ENCODE results near the gene NSDHL.
"Not testable (repeated sequence)": the region's sequence is repeated elsewhere in the genome, so short reads cannot be mapped to it uniquely, and the experiment has no call there.

Gene NSDHL

GRCh38 chrX:152830312-152831305 lies at the start of gene NSDHL, which contains the start of gene CETN2:
Gene NSDHL (plus strand): TSS chrX:152831063. CDS start chrX:152846325, 15,262 bp downstream.
Gene CETN2 (minus strand): TSS chrX:152830757. CDS start chrX:152830710, 47 bp downstream.
- H3K9ac ChIP-seq (ENCODE audit: low read length) = peak within 1 kb of the TSS; percentile 82
- peaks cover 12% of the 10 kb centered on the region for H3K9me3 ChIP-seq (ENCODE audit: control insufficient read depth, low read depth, low read length)
- no peaks in the 10 kb centered on the region for H3K27me3 ChIP-seq (ENCODE audit: control insufficient read depth, insufficient read depth, low read length)
- no peaks in the 10 kb centered on the region for H3K4me1 ChIP-seq (ENCODE audit: control insufficient read depth, low read depth, low read length)
- H3K4me3 ChIP-seq (ENCODE audit: low read length) = peak within 1 kb of the TSS; percentile 84
- peaks cover 4% of the 10 kb centered on the region for H3K36me3 ChIP-seq (ENCODE audit: control insufficient read depth, low read depth, low read length)
- H3K27ac ChIP-seq (ENCODE audit: low read length) = peak within 1 kb of the TSS; percentile 49

- not testable (repeated sequence) for H3K4me3 ChIP-seq (ENCODE audit: low read length); H3K27ac ChIP-seq (ENCODE audit: low read length); H3K36me3 ChIP-seq (ENCODE audit: control insufficient read depth, low read depth, low read length); H3K27me3 ChIP-seq (ENCODE audit: control insufficient read depth, insufficient read depth, low read length); H3K9ac ChIP-seq (ENCODE audit: low read length); H3K4me1 ChIP-seq (ENCODE audit: control insufficient read depth, low read depth, low read length); H3K9me3 ChIP-seq (ENCODE audit: control insufficient read depth, low read depth, low read length)
Observed at GRCh38 chrX:152787062-152787461, 43.8 kb upstream of the NSDHL start.

- H3K36me3 ChIP-seq (ENCODE audit: control insufficient read depth, low read depth, low read length) = no peaks in the 10 kb centered on the region
- H3K4me3 ChIP-seq (ENCODE audit: low read length) = no peak overlapping the region
- H3K4me1 ChIP-seq (ENCODE audit: control insufficient read depth, low read depth, low read length) = no peaks in the 10 kb centered on the region
- no peak overlapping the region for H3K27ac ChIP-seq (ENCODE audit: low read length)
- H3K9me3 ChIP-seq (ENCODE audit: control insufficient read depth, low read depth, low read length) = peaks cover 10% of the 10 kb centered on the region
- H3K27me3 ChIP-seq (ENCODE audit: control insufficient read depth, insufficient read depth, low read length) = no peaks in the 10 kb centered on the region
- H3K9ac ChIP-seq (ENCODE audit: low read length) = no peak overlapping the region
Observed at GRCh38 chrX:152798945-152799344, 31.9 kb upstream of the NSDHL start.

GRCh38 chrX:152806035-152806434 lies 24.8 kb upstream of the NSDHL start:
- H3K9ac ChIP-seq (ENCODE audit: low read length) = no peak overlapping the region
- H3K27ac ChIP-seq (ENCODE audit: low read length) = no peak overlapping the region
- H3K4me3 ChIP-seq (ENCODE audit: low read length) = no peak overlapping the region
- H3K36me3 ChIP-seq (ENCODE audit: control insufficient read depth, low read depth, low read length) = no peaks in the 10 kb centered on the region
- no peaks in the 10 kb centered on the region for H3K27me3 ChIP-seq (ENCODE audit: control insufficient read depth, insufficient read depth, low read length)
- peaks cover 15% of the 10 kb centered on the region for H3K9me3 ChIP-seq (ENCODE audit: control insufficient read depth, low read depth, low read length)
- H3K4me1 ChIP-seq (ENCODE audit: control insufficient read depth, low read depth, low read length) = no peaks in the 10 kb centered on the region

- Histone ChIP-seq H3K9ac (ENCODE audit: low read length) (no peak overlapping the region), H3K9me3 (ENCODE audit: control insufficient read depth, low read depth, low read length) (peaks cover 7% of the 10 kb centered on the region), H3K4me3 (ENCODE audit: low read length) (no peak overlapping the region), H3K36me3 (ENCODE audit: control insufficient read depth, low read depth, low read length) (no peaks in the 10 kb centered on the region), H3K27ac (ENCODE audit: low read length) (no peak overlapping the region), H3K27me3 (ENCODE audit: control insufficient read depth, insufficient read depth, low read length) (no peaks in the 10 kb centered on the region), H3K4me1 (ENCODE audit: control insufficient read depth, low read depth, low read length) (no peaks in the 10 kb centered on the region)
Observed at GRCh38 chrX:152810403-152810802, 20.5 kb upstream of the NSDHL start.

GRCh38 chrX:152813206-152813605 lies 17.7 kb upstream of the NSDHL start:
- H3K9me3 ChIP-seq (ENCODE audit: control insufficient read depth, low read depth, low read length) = peaks cover 9% of the 10 kb centered on the region
- no peak overlapping the region for H3K9ac ChIP-seq (ENCODE audit: low read length)
- H3K4me1 ChIP-seq (ENCODE audit: control insufficient read depth, low read depth, low read length) = peaks cover 3% of the 10 kb centered on the region
- no peak overlapping the region for H3K4me3 ChIP-seq (ENCODE audit: low read length)
- H3K27me3 ChIP-seq (ENCODE audit: control insufficient read depth, insufficient read depth, low read length) = no peaks in the 10 kb centered on the region
- H3K36me3 ChIP-seq (ENCODE audit: control insufficient read depth, low read depth, low read length) = no peaks in the 10 kb centered on the region
- H3K27ac ChIP-seq (ENCODE audit: low read length) = no peak overlapping the region

GRCh38 chrX:152814048-152814447 lies 16.8 kb upstream of the NSDHL start:
- Histone ChIP-seq H3K4me3 (ENCODE audit: low read length) (no peak overlapping the region), H3K27ac (ENCODE audit: low read length) (no peak overlapping the region), H3K4me1 (ENCODE audit: control insufficient read depth, low read depth, low read length) (peaks cover 3% of the 10 kb centered on the region), H3K36me3 (ENCODE audit: control insufficient read depth, low read depth, low read length) (no peaks in the 10 kb centered on the region), H3K9ac (ENCODE audit: low read length) (no peak overlapping the region), H3K27me3 (ENCODE audit: control insufficient read depth, insufficient read depth, low read length) (no peaks in the 10 kb centered on the region), H3K9me3 (ENCODE audit: control insufficient read depth, low read depth, low read length) (peaks cover 5% of the 10 kb centered on the region)

GRCh38 chrX:152817078-152817764 lies 13.6 kb upstream of the NSDHL start:
- Histone ChIP-seq H3K9ac (ENCODE audit: low read length) (no peak overlapping the region), H3K4me3 (ENCODE audit: low read length) (no peak overlapping the region), H3K27me3 (ENCODE audit: control insufficient read depth, insufficient read depth, low read length) (no peaks in the 10 kb centered on the region), H3K4me1 (ENCODE audit: control insufficient read depth, low read depth, low read length) (peaks cover 3% of the 10 kb centered on the region), H3K27ac (ENCODE audit: low read length) (no peak overlapping the region), H3K36me3 (ENCODE audit: control insufficient read depth, low read depth, low read length) (no peaks in the 10 kb centered on the region), H3K9me3 (ENCODE audit: control insufficient read depth, low read depth, low read length) (peaks cover 9% of the 10 kb centered on the region)

GRCh38 chrX:152818356-152818755 lies 12.5 kb upstream of the NSDHL start:
- Histone ChIP-seq H3K36me3 (ENCODE audit: control insufficient read depth, low read depth, low read length) (no peaks in the 10 kb centered on the region), H3K27me3 (ENCODE audit: control insufficient read depth, insufficient read depth, low read length) (no peaks in the 10 kb centered on the region), H3K9me3 (ENCODE audit: control insufficient read depth, low read depth, low read length) (peaks cover 9% of the 10 kb centered on the region), H3K4me3 (ENCODE audit: low read length) (no peak overlapping the region), H3K4me1 (ENCODE audit: control insufficient read depth, low read depth, low read length) (peaks cover 3% of the 10 kb centered on the region), H3K27ac (ENCODE audit: low read length) (no peak overlapping the region), H3K9ac (ENCODE audit: low read length) (no peak overlapping the region)

- H3K36me3 ChIP-seq (ENCODE audit: control insufficient read depth, low read depth, low read length) = no peaks in the 10 kb centered on the region
- H3K9ac ChIP-seq (ENCODE audit: low read length) = no peak overlapping the region
- H3K27ac ChIP-seq (ENCODE audit: low read length) = no peak overlapping the region
- no peaks in the 10 kb centered on the region for H3K27me3 ChIP-seq (ENCODE audit: control insufficient read depth, insufficient read depth, low read length)
- H3K9me3 ChIP-seq (ENCODE audit: control insufficient read depth, low read depth, low read length) = peaks cover 9% of the 10 kb centered on the region
- peaks cover 3% of the 10 kb centered on the region for H3K4me1 ChIP-seq (ENCODE audit: control insufficient read depth, low read depth, low read length)
- no peak overlapping the region for H3K4me3 ChIP-seq (ENCODE audit: low read length)
Observed at GRCh38 chrX:152819266-152819665, 11.6 kb upstream of the NSDHL start.

GRCh38 chrX:152819732-152820131 lies 11.1 kb upstream of the NSDHL start:
- H3K4me1 ChIP-seq (ENCODE audit: control insufficient read depth, low read depth, low read length) = peaks cover 3% of the 10 kb centered on the region
- H3K9me3 ChIP-seq (ENCODE audit: control insufficient read depth, low read depth, low read length) = peaks cover 9% of the 10 kb centered on the region
- no peak overlapping the region for H3K9ac ChIP-seq (ENCODE audit: low read length)
- no peak overlapping the region for H3K4me3 ChIP-seq (ENCODE audit: low read length)
- H3K27me3 ChIP-seq (ENCODE audit: control insufficient read depth, insufficient read depth, low read length) = no peaks in the 10 kb centered on the region
- no peak overlapping the region for H3K27ac ChIP-seq (ENCODE audit: low read length)
- no peaks in the 10 kb centered on the region for H3K36me3 ChIP-seq (ENCODE audit: control insufficient read depth, low read depth, low read length)
